HG02981 (cell line): ENCODE results near the gene MN1.

Source experiments
- ATAC-seq: cut with Tn5 transposase; IDR thresholded peaks from one replicate; pipeline ENCODE4 v1.9.1; 2021; ENCODE audit warnings: mild to moderate bottlenecking, moderate library complexity; ENCODE audit not compliant: unreplicated experiment

Gene MN1

GRCh38 chr22:27827604-27828587 is 26.3 kb upstream of the MN1 start:
- no peak for ATAC-seq

- no peak for ATAC-seq
Measured at GRCh38 chr22:27825174-27825573, 23.6 kb upstream of the MN1 start.

DNA sequence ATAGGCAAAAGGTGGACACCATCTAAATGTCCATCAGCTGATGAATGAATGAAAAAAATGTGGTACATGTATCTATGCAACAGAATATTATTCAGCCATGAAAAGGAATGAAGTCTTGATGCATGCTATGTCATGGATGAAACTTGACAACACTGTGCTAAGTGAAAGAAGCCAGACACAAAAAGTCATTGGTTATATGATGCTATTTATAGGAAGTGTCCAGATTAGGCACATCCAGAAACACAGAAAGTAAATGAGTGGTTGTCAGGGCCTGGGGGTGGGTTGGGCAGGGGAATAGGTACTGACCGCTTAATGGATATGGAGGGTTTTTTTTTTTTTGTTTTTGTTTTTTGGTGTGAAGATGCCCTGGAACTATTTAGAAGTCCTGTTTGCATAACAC is 21.7 kb upstream of the MN1 start:
- ATAC-seq = no peak

DNA sequence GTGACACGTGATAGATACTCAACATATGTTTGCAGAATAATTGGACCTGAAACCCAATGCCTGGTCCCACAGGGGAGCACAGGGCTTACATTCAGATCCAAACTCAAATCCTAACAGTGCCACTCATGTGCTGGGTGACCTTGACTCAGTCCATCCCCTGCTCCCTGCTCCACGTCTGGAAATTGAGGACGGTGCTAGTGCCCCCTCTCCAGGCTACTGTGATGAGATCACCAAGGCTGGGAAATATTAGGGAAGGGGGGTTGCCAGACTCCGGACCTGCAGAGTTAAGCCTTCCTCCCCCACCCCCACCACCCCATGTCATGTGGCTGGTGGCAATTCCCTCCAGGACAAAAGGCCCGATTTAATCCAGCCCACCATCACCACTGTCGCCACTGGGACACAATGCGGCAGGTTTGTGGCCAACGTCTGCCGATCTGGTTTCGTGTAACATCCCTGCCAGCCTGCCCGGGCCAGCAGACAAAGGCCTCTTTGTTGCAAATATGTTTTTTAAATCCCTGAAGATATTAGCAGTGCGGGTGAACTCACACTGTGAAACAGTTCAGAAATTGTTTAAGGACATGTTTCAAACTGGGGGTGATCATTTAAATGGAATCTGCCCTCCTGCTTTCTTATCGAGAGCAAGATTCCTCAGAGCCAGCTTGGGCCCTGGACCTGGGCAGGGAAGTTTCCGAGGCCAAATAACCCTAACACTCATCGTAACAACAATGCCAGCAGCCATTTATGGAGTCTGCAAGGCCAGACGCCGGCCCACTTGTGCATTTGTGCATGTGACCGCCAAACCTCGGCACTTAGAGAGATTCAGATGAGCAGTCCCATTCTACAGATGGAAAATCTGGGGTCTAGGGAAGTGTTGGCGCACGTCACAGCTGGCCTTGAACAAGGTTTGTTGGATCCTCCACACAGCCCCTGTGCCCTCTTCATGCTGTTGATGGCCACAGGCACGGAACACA is 19.6 kb upstream of the MN1 start:
- ATAC-seq = no peak

DNA sequence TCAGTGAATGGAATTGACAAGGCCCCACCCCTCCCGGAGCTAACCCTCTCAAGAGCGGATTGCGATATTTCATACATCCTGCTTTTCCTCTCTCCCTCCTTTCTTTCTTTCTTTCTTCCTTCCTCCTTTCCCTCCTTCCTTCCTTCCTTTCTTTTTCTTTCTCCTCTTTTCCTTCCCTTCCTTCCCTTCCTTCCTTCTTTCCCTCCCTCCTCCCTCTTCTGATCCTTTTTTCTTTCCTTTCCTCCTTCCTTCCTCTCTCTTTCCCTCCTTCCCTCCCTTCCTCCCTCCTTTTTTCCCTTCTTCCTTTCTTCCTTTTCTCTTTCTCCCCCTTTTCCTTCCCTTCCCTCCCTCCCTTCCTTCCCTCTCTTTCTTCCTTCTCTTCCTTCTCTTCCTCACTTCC is 15.0 kb upstream of the MN1 start:
- ATAC-seq = no peak

DNA sequence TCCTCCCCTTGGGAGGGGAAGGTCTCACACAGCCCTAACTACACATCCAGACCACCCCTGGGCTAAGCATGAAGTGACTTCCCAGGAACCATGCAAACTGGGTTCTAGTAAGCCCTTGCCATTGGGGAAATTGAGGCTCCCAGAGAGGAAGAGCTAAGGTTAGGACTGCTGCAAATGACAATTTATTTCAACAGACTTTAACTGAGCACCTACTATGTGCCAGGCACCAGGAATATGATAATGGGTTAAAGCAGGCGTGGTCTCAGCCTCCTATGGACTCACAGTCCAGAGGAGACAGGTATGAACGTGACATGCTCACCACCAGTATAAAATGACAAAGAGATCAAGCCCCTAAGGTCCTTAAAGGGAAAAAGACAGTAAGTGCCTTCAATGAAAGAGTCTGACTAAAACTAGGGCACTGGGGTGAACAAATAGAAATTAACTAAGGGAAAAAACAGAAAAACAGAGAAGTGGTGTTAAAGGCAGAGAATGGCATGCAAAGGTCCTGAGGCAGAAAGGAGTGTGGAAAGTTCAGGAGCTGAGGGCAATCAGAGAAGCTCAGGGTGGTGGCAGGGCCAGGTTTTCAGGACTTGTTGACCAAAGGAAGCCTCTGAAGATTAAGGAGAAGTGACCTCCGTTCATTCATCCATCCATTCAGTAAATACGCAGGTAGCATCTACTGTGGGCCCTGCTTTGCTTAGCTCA is 14.4 kb upstream of the MN1 start:
- ATAC-seq = no peak

DNA sequence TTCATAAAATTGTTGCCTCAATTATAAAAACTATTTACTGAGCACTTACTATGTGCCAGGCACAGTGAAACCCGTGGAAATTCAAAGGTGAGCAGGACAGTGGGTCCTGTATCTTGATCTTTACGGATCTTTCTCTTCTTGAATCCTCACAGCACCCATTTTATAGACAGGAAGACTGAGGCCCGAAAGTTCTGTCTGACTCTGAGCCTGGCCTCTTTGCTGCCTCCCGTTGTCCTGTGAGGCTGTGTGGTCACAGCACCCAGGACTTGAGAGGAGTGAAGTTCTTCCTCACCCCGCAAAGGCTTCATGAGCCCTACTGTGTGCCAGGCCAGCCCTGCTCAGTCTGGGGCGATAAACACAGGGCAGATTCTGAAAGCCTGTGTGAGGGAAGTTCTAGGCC is 13.4 kb upstream of the MN1 start:
- no peak for ATAC-seq

DNA sequence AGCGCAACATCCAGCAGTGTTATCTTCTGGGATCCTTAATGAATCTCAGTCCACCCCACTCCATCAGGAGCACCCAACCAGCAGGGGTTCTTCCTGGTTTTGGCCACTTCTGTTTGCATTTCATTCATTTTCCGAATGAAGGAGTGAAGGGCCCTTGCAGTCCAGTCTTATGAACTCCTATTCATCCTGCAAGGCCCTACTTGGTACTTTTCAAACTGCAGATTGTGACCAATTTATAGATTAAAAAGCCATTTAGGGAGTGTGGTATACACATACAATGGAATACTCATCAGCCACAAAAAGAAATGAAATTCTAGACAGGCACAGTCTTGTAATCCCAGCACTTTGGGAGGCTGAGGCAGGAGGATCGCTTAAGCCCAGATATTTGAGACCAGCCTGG is 10.2 kb upstream of the MN1 start:
- ATAC-seq = no peak

GRCh38 chr22:27810609-27811151 is 9.1 kb upstream of the MN1 start:
- ATAC-seq = no peak

GRCh38 chr22:27809700-27810608 is 8.4 kb upstream of the MN1 start:
- no peak for ATAC-seq

- no peak for ATAC-seq
Measured at GRCh38 chr22:27809226-27809603, 7.7 kb upstream of the MN1 start.

- ATAC-seq = no peak
Measured at GRCh38 chr22:27808451-27809225, 7.1 kb upstream of the MN1 start.

DNA sequence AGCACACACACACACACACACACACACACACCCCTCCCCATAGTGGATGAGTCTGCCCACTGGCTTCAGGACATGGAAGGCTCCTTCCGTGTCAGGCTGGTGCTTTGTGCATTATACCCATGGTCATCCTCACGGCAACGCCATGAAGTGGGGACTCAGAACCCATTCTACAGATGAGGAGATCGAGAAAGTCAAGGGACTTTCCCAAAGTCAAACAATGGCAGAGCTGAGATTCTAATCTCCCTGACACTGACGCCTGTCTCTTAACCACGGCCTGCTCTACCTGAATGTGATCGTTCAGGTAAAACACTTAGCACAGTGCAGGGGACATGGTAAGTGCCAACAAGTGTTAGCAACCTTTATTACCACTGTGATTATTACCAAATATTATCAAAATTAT is 4.3 kb upstream of the MN1 start:
- no peak for ATAC-seq

GRCh38 chr22:27804470-27805297 is 3.1 kb upstream of the MN1 start:
- no peak for ATAC-seq

- ATAC-seq = no peak
Measured at GRCh38 chr22:27803841-27804415, 2.4 kb upstream of the MN1 start.

- no peak for ATAC-seq
Measured at GRCh38 chr22:27802346-27803073, 954 bp upstream of the MN1 start.

- no peak for ATAC-seq
Measured at GRCh38 chr22:27801202-27801615, 347 bp downstream of the MN1 start.
